Left colon (tissue), 2 donors: ENCODE measurements around the gene DDX11. TPM values are rescaled to one million over a fixed set of nuclear protein-coding genes. Genes with fewer than 3 reads are reported as not detected.
"Not testable (repeated sequence)": the region's sequence is repeated elsewhere in the genome, so short reads cannot be mapped to it uniquely, and the experiment has no call there.

Experiments
- ATAC-seq: fragments of 200-7000 bp; cut with Tn5 transposase; one replicate; pipeline ENCODE4 v1.9.1; 2020; ENCODE audit warnings: mild to moderate bottlenecking, moderate library complexity
- DNase-seq, 2 donors: peaks; one replicate each; pipeline ENCODE4 v3.0.0-alpha.2; 2020
- intact Hi-C, 2 donors: fragments of 100-400 bp; cut with DNase I in 1 of 2; cut with micrococcal nuclease in 1 of 2; formaldehyde crosslinking; loops; one replicate each; pipeline versions ENCODE4 v1.11.2 to v1.14.0; 2022; cut with DNase I, micrococcal nuclease
- total RNA-seq, 2 donors: library from RNA; stranded (reverse); fragmentation: NEBNext Ultra II Directional; extraction: Animal tissue kit (Norgen Biotek cat#: 25700); gene quantifications; one replicate each; pipeline ENCODE4 v1.2.1, GENCODE V29; 2021
- donor health status: DM: no; HTN: no; CAD: no.
- donor health status: DM: yes; HTN: yes; CAD: no.

DDX11 gene
- total RNA-seq, 2 donors from 2014 or later, result 15.5 to 51.4 TPM

- DNase-seq, intact Hi-C loops, ATAC-seq: not testable (repeated sequence)
Observed at GRCh38 chr12:31052666-31053439, 20.8 kb upstream of the DDX11 start.

DNA sequence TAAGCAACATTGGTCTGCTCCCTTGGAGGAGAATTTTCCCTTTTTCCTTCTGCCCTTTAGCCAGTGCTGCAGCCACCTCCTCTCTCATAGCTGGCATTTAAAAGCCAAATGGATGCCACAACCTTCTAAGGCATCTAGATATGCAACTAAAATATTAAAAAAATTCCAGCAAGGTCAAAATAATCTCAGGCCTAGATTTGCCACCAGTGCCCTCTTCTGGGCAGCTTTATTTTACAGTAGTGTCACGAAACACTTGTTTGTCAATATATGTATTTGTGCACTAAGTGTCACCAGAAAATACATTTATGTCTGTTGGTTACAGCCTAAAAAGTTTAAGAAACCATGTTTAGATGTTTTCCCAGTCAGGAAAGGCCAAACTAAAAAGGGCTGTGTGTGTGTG lies 19.7 kb upstream of the DDX11 start:
- DNase-seq, ATAC-seq, intact Hi-C loops: not testable (repeated sequence)

GRCh38 chr12:31057671-31058070 lies 16.0 kb upstream of the DDX11 start:
- intact Hi-C loops, result no loop called here
- no peak for DNase-seq
- no peak for ATAC-seq

- intact Hi-C loops, DNase-seq: not testable (repeated sequence)
- peak; percentile 26 for ATAC-seq
Observed at GRCh38 chr12:31066196-31066595, 7.5 kb upstream of the DDX11 start.

DNA sequence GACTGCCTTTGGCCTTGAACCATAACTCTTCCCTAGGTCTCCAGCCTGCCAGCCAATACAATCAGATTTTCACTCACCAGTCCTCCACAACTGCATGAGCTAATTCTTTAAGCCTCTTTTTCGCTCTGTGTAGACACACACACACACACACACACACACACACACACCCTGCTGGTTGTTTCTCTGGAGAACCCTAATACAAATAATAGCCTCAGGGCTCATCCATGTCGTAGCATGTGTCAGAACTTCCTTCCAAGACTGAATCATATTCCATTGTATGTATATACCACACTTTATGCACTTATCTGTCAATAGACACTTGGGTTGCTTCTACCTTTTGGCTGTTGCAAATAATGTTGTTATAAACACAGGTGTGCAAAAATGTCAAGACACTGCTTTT lies 6.0 kb upstream of the DDX11 start:
- DNase-seq, ATAC-seq: not testable (repeated sequence)

DNA sequence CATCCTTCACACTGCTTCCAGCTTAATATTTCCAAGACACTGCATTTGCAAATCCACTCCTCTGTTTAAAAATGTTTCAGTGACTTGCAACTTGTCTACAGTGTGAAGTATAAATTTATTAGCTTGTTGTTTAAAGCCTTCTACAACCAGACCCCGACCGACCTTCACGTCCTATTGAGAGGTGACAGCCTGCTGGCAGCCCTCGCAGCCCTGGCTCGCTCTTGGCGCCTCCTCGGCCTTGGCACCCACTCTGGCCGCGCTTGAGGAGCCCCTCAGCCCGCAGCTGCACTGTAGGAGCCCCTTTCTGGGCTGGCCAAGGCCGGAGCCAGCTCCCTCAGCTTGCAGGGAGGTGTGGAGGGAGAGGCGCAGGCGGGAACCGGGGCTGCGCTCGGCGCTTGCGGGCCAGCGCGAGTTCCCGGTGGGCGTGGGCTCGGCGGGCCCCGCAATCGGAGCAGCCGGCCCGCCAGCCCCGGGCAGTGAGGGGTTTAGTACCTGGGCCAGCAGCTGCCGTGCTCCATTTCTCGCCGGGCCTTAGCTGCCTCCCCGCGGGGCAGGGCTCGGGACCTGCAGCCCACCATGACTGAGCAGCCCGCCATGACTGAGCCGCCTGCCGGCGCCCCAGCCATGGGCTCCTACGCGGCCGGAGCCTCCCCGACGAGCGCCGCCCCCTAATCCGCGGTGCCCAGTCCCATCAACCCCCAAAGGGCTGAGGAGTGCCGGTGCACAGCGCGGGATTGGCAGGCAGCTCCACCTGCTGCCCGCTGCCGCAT lies 2.5 kb upstream of the DDX11 start:
- intact Hi-C loops, DNase-seq, ATAC-seq: not testable (repeated sequence)

More for the DNA sequence above, 6.0 kb upstream of the DDX11 start:
- intact Hi-C loops, result not testable (repeated sequence)

DNA sequence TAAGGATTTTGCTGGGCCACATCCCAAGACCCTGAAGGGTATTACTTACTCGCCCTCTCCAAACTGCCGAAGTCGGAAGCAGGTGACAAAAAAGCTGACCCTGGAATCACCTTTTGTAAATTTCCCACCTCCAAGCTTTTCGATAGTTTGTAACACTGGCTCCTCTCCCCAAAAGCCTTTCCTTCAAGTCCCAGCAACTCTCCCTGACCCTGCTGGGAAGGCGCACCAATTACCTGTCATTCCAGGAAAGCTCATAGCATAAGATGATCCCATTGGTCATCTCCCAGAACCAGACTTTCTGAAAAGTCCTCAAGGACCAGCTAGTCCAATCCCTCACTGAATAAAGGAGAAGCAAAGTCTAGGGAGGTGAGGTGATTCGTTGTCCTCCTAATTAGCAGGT lies 698 bp upstream of the DDX11 start:
- intact Hi-C loops, DNase-seq: not testable (repeated sequence)
- ATAC-seq, result peak; percentile 32

DNA sequence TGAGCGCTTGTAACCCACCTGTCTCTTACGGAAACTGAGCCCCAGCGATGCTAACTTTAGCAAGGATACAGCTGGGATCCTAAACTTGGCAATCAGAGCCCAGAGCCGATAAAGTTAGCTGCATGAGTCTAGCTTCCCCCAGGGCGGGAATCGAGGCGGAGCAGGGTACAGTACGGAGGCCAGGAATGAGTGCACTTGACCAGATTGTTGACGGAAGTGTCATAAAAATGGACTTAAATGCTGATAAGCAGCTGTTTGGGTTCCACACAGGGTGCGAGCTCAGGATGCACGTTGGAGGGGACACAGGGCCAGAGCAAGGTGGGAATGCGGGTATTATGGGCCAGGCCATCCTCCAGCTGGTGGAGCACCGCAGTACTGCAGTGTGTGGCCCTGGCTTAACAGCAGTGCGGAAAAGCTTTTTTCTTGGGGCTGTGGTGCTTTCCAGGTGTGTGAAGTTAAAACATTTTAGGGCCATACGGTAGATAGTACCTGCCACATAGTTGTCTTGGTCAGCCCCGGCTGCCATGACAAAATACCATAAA lies 744 bp downstream of the DDX11 start:
- intact Hi-C loops, result not testable (repeated sequence)
- DNase-seq (peak in 1 of 2 donors; percentile 28), ATAC-seq (peak; percentile 58)

GRCh38 chr12:31076150-31076549 lies 2.5 kb downstream of the DDX11 start:
- intact Hi-C loops, ATAC-seq, DNase-seq: not testable (repeated sequence)

DNA sequence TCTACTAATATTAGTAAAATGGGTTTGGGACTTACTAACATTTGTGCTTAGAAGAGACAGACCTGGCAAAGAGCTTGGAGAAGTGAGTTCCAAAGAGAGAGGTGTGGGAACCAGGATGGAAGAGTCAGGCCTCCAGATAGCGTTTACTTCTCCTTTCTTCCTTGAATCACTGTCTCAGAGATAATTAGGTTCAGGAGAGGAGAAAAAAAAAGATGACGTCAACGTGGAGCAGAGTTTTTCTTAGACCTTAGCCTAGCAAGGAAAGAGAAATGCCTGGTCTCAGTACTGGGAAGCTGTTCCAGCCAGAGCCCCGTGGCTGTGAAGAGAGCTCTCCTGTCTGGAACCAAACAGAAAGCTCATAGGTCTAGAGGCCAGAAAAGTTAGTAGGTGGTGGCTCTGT lies 3.4 kb downstream of the DDX11 start:
- intact Hi-C loops, DNase-seq, ATAC-seq: not testable (repeated sequence)

DNA sequence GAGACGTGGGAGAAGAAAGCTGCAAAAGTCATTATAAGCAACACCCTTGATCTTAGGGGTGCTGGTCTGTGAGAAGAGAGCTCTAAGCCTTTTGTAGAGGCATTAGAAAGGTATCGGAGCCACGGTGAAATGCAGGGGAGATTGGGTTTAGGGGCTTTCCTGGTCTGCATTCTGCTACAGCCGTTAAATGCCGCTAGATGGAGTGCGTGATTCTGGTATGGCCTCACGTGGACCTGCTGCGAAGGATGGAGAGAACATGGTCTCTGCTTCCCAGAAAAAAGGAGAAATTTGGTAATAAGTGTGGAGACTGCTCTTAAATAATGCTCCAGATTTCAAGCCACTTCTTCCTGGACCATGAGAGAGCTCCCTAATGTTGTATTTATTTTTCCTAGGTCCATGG lies 4.3 kb downstream of the DDX11 start:
- ATAC-seq, intact Hi-C loops, DNase-seq: not testable (repeated sequence)

DNA sequence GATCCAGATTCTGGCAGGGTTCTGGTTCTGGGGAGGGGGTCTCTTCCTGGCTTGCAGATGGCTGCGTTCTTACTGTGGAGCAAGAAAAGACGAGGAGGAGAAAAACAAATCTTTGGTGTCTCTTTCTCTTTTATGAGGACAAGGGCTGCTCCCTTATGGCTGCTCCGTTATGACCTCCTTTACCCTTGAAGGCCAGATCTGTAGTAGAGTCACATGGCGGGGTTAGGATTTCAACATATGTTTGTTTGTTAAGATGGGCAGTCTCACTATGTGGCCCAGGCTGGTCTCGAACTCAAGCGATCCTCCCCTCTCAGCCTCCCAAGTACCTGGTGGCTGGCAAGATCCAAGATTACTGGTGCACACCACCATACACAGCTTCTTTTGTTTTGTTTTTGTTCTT lies 5.8 kb downstream of the DDX11 start:
- ATAC-seq, DNase-seq, intact Hi-C loops: not testable (repeated sequence)

DNA sequence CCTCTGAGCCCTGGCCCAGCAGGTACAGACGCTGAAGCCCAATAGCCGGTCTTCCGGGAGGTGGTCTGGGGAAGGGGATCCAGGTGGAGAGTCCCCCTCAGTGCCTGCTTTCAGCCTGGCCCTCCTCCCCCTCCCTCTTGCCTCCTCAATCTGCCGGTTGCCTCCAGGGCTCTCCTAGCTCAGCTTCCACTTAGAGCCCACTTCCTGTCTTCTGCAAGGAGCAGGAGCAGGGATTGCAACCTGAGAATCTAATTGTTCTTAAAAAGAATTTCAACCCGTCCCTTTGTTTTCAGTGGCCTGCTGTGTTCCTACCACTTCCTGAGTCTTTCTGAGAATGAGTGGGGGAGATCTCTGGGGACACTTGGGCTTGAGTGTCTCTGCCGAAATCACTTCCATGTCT lies 6.6 kb downstream of the DDX11 start:
- intact Hi-C loops, DNase-seq, ATAC-seq: not testable (repeated sequence)

DNA sequence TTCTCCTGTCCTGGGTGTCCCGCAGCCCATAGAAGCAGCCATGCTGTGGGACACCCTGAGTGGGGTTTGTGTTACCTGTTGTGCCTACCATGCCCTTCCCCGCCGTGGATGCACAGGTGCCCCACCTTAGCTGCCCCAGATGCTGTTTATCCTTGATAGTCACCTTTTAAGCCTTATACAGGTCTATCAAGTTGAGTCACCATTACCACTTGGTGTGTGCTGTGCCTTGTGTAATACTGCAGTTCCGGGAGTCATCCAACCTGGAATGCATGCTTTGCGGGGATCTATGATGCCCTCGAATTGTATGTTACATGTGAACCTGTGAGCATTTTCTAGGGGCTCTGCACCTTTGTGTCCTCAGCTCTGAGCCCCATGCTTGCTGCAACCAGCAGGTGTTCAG lies 7.6 kb downstream of the DDX11 start:
- ATAC-seq, DNase-seq, intact Hi-C loops: not testable (repeated sequence)

DNA sequence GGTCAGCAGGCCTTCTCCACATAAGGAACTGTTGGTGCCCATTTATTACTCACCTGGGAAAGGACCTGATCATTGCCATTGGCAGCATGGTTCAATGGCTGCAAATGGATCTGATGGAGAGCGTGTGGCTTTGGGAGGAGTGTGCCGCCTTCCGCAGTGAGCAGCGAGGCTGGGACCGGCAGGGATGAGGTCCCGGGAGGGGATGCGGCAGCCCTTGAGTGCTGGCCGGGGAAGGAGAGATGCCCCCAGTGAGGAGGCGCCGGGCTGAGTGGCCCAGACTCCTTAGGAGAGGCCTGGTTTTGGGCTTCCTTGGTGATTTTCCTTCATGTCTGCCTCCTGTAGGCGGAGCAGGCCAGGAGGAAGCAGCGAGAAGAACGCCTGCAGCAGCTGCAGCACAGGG lies 10.6 kb downstream of the DDX11 start:
- intact Hi-C loops, result not testable (repeated sequence)

DNA sequence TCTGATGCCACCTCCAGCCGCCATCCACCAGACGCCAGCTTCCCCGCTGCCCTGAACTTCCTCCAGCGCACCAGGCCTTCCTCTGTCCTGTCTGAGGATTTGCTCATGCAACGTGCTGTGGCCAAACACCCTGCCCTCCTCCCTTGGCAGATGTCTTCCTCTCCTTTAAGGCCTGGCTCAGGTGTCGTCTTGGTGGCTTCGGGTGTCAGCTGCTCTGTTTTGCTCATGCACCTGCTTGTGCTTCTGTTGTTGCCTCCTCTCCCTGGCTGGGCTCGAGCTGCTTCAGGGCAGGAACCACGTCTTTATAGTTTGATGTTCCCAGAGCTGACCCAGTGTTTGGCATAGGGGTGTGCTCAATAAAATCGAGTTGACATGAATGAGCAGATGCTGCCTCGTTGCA lies 12.4 kb downstream of the DDX11 start:
- DNase-seq, ATAC-seq, intact Hi-C loops: not testable (repeated sequence)

More for the DNA sequence above, 10.6 kb downstream of the DDX11 start:
- ATAC-seq, DNase-seq: not testable (repeated sequence)

GRCh38 chr12:31087486-31087885 lies 13.8 kb downstream of the DDX11 start:
- DNase-seq, intact Hi-C loops, ATAC-seq: not testable (repeated sequence)

DNA sequence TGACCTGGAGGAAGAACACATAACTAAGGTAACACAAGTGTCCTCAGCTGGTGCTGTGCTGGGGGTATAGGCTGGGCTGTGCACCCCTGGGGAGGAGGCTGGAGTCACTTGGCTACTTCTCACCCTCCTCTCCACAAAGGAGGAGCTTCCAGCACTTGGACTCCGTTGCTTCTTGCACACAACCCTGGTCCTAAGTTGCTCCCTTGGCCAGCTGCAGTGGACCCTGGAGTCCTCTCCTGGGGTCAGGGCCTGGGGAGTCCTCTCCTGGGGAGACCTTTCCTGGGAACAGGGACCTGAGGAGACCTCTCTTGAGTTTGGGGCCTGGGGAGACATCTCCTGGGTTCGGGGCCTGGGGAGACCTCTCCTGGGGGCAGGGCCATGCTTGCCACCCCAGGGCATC lies 14.3 kb downstream of the DDX11 start:
- ATAC-seq, DNase-seq, intact Hi-C loops: not testable (repeated sequence)

DNA sequence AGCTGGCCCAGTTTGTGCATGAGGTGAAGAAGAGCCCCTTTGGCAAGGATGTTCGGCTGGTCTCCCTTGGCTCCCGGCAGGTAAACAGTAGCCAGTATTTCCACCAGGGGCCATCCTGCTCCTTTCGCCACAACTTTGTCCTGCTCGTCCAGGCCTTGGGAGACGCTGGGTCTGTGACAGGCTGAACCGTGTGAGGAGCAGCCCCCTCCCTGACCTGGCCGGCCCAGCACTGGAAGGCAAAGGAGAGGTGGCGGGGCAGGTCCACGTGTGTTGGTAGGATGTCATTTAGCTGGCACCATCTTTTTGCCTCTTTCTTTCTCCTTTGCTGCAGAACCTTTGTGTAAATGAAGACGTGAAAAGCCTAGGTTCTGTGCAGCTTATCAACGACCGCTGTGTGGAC lies 15.4 kb downstream of the DDX11 start:
- intact Hi-C loops, result no loop called here
- no peak for DNase-seq
- ATAC-seq, result no peak
